Measurements from ENCODE around the gene JCAD. TPM values are rescaled to one million over a fixed set of nuclear protein-coding genes. Genes with fewer than 3 reads are reported as not detected.

JCAD gene
- total RNA-seq, 2 donors from 2014 or later, result 44.6 to 52.8 TPM

DNA sequence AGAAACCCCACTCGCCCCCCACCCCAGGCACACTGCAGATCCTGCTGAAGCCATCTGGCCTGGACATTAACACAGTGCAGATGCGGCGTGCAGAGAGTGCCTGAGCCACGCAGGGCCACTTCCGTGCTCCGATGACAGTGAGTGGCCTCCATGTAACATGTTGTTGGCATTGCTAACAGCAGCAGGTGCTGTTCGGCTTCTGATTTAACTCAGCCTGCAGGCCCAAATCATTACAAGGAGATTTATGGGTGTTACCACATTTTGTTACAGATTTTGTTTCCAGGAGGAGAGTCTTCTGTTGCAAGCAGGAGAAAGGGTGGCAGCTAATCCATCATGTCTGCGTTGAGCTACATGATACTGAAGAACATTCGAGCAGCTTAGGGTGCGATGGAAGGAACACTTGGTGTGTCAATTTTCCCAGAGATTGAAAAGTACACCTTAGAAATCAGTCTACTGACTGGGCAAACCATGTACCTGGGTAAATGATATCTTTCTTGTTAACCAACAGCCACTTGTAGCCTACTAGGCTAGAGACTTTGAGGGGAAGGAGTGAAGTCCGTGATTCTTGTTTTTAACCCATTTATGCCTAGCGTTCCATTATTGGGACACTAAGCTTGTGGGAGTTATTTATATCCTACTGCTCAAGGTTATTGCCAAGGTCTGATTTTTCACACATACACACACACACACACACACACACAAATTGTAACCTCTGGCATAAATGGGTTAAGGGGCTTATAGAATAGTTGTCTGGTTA lies 90.0 kb downstream of the JCAD start:
- ATAC-seq (no peak), DNase-seq (no peak)
- intact Hi-C loops (cut with DNase I), result no loop called here

DNA sequence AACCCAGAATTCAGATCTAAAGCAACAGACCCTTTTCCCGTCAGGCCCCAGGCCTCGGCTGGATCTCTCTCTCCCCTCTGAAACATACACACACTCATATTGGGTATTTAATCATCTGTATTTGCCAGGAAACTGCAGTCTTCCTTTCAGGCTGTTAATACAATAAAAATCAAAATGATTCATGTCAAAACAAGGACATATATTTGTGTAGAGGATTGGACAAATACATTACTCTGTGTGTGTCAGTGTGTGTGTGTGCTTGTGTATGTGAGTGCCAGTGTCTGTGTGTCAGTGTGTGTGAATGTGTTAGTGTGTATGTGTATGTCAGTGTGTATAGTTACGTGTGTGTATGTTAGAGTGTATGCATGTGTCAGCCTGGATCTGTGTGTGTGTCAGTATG lies 90.8 kb downstream of the JCAD start:
- no peak for ATAC-seq
- DNase-seq, result no peak
- intact Hi-C loops (cut with DNase I), result no loop called here

DNA sequence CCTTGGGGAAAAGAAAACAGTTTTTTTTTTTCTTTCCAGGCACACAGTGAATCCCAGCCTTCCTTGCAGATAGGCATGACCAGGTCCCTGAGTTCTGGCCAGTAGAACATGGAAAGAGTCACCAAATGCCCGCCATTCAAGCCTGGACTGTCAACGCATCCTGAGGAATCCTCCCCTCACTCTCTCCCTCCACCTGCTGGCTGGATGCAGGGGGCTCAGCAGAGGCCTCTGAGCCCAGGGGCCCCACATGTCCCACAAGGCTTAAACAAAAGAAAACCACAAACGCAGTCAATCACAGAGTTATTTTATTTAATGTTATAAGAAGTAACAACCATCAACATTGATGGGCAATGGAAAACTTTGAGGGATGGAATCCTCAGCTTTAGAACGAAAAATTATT lies 93.1 kb downstream of the JCAD start:
- intact Hi-C loops (cut with DNase I), result no loop called here
- DNase-seq, result no peak
- ATAC-seq, result no peak
